HEK293 (cell line): Measurements from ENCODE around the gene PIGW.

Experiments
- CTCF ChIA-PET: fragments of 350-600 bp; formaldehyde crosslinking; extraction: SDS; loops from one replicate; lab custom pipeline; 2021; ENCODE audit warnings: antibody characterized with exemption; lab: Yijun Ruan, JAX
- POLR2A ChIA-PET: fragments of 300-600 bp; formaldehyde crosslinking; extraction: SDS; loops from one replicate; lab custom pipeline; 2020; ENCODE audit warnings: antibody characterized with exemption, inconsistent platforms; lab: Yijun Ruan, JAX
- H3K27ac ChIP-seq: fragments of 200-500 bp; sonication (Bioruptor generic); 2 replicates; pipeline ENCODE4 v1.5.1; 2014; ENCODE audit warnings: low read depth, low read length, control low read depth, inconsistent platforms; ENCODE audit errors: extremely low read depth
- H3K36me3 ChIP-seq, 2 experiments: fragments of 200-500 bp in 1 of 2; sonication (Bioruptor generic) in 1 of 2; 1 replicate in 1 of 2; 2 replicates in 1 of 2; pipeline ENCODE4 v1.5.1; 2014 to 2017; ENCODE audit warnings: inconsistent platforms in 2 of 2, low read length in 2 of 2; ENCODE audit not compliant: control insufficient read depth in 2 of 2, insufficient read depth in 1 of 2
- H3K4me1 ChIP-seq: fragments of 200-500 bp; sonication (Bioruptor generic); 2 replicates; pipeline ENCODE4 v1.5.1; 2014; ENCODE audit warnings: mild to moderate bottlenecking, low read length, inconsistent platforms; ENCODE audit not compliant: control insufficient read depth, insufficient read depth
- H3K4me3 ChIP-seq: 2 replicates; pipeline ENCODE4 v1.5.1; 2011; ENCODE audit warnings: low read depth, mild to moderate bottlenecking, control low read depth, low read length, moderate library complexity
- H3K9me3 ChIP-seq: fragments of 200-500 bp; sonication (Bioruptor generic); 2 replicates; pipeline ENCODE4 v1.5.1; 2014; ENCODE audit warnings: low read depth, low read length, inconsistent platforms; ENCODE audit not compliant: control insufficient read depth, insufficient read depth
- AEBP2 ChIP-seq: fragments of 450-650 bp; formaldehyde crosslinking; IDR thresholded peaks from 2 replicates; pipeline ENCODE4 v1.5.1; 2016; ENCODE audit warnings: missing biosample characterization, missing genetic modification characterization, borderline replicate concordance
- PRDM10 ChIP-seq: fragments of 450-650 bp; formaldehyde crosslinking; IDR thresholded peaks from 2 replicates; pipeline ENCODE4 v1.5.1; 2016; ENCODE audit warnings: missing biosample characterization, missing genetic modification characterization
- REPIN1 ChIP-seq: fragments of 450-650 bp; formaldehyde crosslinking; IDR thresholded peaks from 2 replicates; pipeline ENCODE4 v1.5.1; 2017; ENCODE audit warnings: missing biosample characterization, missing genetic modification characterization, low read depth
- WT1 ChIP-seq: fragments of 450-650 bp; formaldehyde crosslinking; IDR thresholded peaks from 2 replicates; pipeline ENCODE4 v1.5.1; 2016; ENCODE audit warnings: missing biosample characterization, missing genetic modification characterization
- ZBTB10 ChIP-seq: fragments of 450-650 bp; formaldehyde crosslinking; IDR thresholded peaks from 2 replicates; pipeline ENCODE4 v1.5.1; 2016; ENCODE audit warnings: missing biosample characterization, missing genetic modification characterization
- ZIC2 ChIP-seq: fragments of 450-650 bp; formaldehyde crosslinking; IDR thresholded peaks from 2 replicates; pipeline ENCODE4 v1.5.1; 2016; ENCODE audit warnings: missing biosample characterization, missing genetic modification characterization
- ZNF138 ChIP-seq: fragments of 450-650 bp; formaldehyde crosslinking; IDR thresholded peaks from 2 replicates; pipeline ENCODE4 v1.5.1; 2016; ENCODE audit warnings: missing biosample characterization, missing genetic modification characterization, borderline replicate concordance
- ZNF223 ChIP-seq: fragments of 450-650 bp; formaldehyde crosslinking; IDR thresholded peaks from 2 replicates; pipeline ENCODE4 v1.5.1; 2016; ENCODE audit warnings: missing biosample characterization, missing genetic modification characterization
- ZNF239 ChIP-seq: fragments of 450-650 bp; formaldehyde crosslinking; IDR thresholded peaks from 2 replicates; pipeline ENCODE4 v1.5.1; 2016; ENCODE audit warnings: missing biosample characterization, missing genetic modification characterization
- ZNF398 ChIP-seq: fragments of 450-650 bp; formaldehyde crosslinking; IDR thresholded peaks from 2 replicates; pipeline ENCODE4 v1.5.1; 2017; ENCODE audit warnings: missing biosample characterization, missing genetic modification characterization
- ZNF416 ChIP-seq: fragments of 450-650 bp; formaldehyde crosslinking; IDR thresholded peaks from 2 replicates; pipeline ENCODE4 v1.5.1; 2016; ENCODE audit warnings: missing biosample characterization, missing genetic modification characterization
- ZNF433 ChIP-seq: fragments of 450-650 bp; formaldehyde crosslinking; IDR thresholded peaks from 2 replicates; pipeline ENCODE4 v1.5.1; 2016; ENCODE audit warnings: missing biosample characterization, missing genetic modification characterization, low read depth
- ZNF449 ChIP-seq: fragments of 450-650 bp; formaldehyde crosslinking; IDR thresholded peaks from 2 replicates; pipeline ENCODE4 v1.5.1; 2017; ENCODE audit warnings: missing biosample characterization, mild to moderate bottlenecking, missing genetic modification characterization, moderate library complexity
- ZNF549 ChIP-seq: fragments of 450-650 bp; IDR thresholded peaks from 2 replicates; pipeline ENCODE4 v1.5.1; 2018; ENCODE audit warnings: missing biosample characterization, missing genetic modification characterization, mild to moderate bottlenecking, inconsistent platforms, moderate library complexity
- ZNF580 ChIP-seq: fragments of 450-650 bp; formaldehyde crosslinking; IDR thresholded peaks from 2 replicates; pipeline ENCODE4 v1.5.1; 2016; ENCODE audit warnings: missing biosample characterization, missing genetic modification characterization
- ZNF624 ChIP-seq: fragments of 450-650 bp; formaldehyde crosslinking; IDR thresholded peaks from 2 replicates; pipeline ENCODE4 v1.5.1; 2017; ENCODE audit warnings: missing biosample characterization, missing genetic modification characterization
- ZNF777 ChIP-seq: fragments of 450-650 bp; formaldehyde crosslinking; IDR thresholded peaks from 2 replicates; pipeline ENCODE4 v1.5.1; 2017; ENCODE audit warnings: missing biosample characterization, missing genetic modification characterization, borderline replicate concordance

Gene PIGW

GRCh38 chr17:36575028-36575427, 40.2 kb downstream of the PIGW start:
- POLR2A ChIA-PET = interaction anchor here (1.5 kb wide), 1 partner anchor 31 kb away, joined by 3 read pairs; no protein-coding TSS in a partner anchor
- CTCF ChIA-PET = no interaction called here
- Histone ChIP-seq H3K4me1 (no peaks in the 10 kb centered on the region), H3K9me3 (no peaks in the 10 kb centered on the region), H3K4me3 (no peak overlapping the region), H3K36me3 (peaks cover 63 to 88% of the 10 kb centered on the region in 2 experiments), H3K27ac (no peak overlapping the region)
- TF ChIP-seq AEBP2 (tag by site-specific recombination) (no peak), ZNF549 (tag by site-specific recombination) (no peak)

GRCh38 chr17:36576793-36577192, 42.0 kb downstream of the PIGW start:
- H3K36me3 ChIP-seq = peaks cover 67 to 89% of the 10 kb centered on the region in 2 experiments
- TF ChIP-seq PRDM10 (no peak), ZNF398 (no peak), ZNF449 (tag by site-specific recombination) (no peak), ZNF777 (tag by site-specific recombination) (no peak), ZNF580 (tag by site-specific recombination) (no peak)
- no peak overlapping the region for H3K27ac ChIP-seq
- H3K9me3 ChIP-seq = no peaks in the 10 kb centered on the region
- no peak overlapping the region for H3K4me3 ChIP-seq
- ChIA-PET CTCF (no interaction called here), POLR2A (interaction anchor here (0.6 kb wide), 1 partner anchor 32 kb away, joined by 4 read pairs; the partner anchor contains the start of gene GGNBP2)
- no peaks in the 10 kb centered on the region for H3K4me1 ChIP-seq

- ChIA-PET POLR2A (no interaction called here), CTCF (interaction anchor here (0.6 to 1.1 kb wide), 4 partner anchors 10 to 286 kb away, joined by 3 read pairs; no protein-coding TSS in a partner anchor)
- Histone ChIP-seq H3K27ac (no peak overlapping the region), H3K4me1 (no peaks in the 10 kb centered on the region), H3K4me3 (no peak overlapping the region), H3K36me3 (peaks cover 66 to 87% of the 10 kb centered on the region in 2 experiments), H3K9me3 (no peaks in the 10 kb centered on the region)
- no peak for TF ChIP-seq ZNF239 (tag by site-specific recombination)
- no peak for TF ChIP-seq REPIN1 (tag by site-specific recombination)
- no peak for TF ChIP-seq ZNF223 (tag by site-specific recombination)
- no peak for TF ChIP-seq ZNF777 (tag by site-specific recombination)
- no peak for TF ChIP-seq ZNF433 (tag by site-specific recombination)
- TF ChIP-seq ZBTB10 (tag by site-specific recombination) = no peak
- TF ChIP-seq ZNF138 (tag by site-specific recombination) = no peak
- TF ChIP-seq ZIC2 (tag by site-specific recombination) = no peak
- no peak for TF ChIP-seq WT1 (tag by site-specific recombination)
- no peak for TF ChIP-seq ZNF624
- TF ChIP-seq ZNF416 = no peak
Observed at GRCh38 chr17:36578671-36579070, 43.9 kb downstream of the PIGW start.
